ENCODE data around the gene NRBF2.
"Not testable (repeated sequence)": the region's sequence is repeated elsewhere in the genome, so short reads cannot be mapped to it uniquely, and the experiment has no call there.

NRBF2 gene

GRCh38 chr10:63133056-63133820, at the start of gene NRBF2:
TSS of gene NRBF2 (plus strand) at chr10:63133328. CDS start at chr10:63133471, 143 bp downstream.
- peak; percentile 97 for DNase-seq (ENCODE audit: low read depth)

GRCh38 chr10:63083406-63083805, 49.7 kb upstream of the NRBF2 start:
- DNase-seq (ENCODE audit: low read depth): not testable (repeated sequence)

- no peak for DNase-seq (ENCODE audit: low read depth)
These were observed 49.0 kb upstream of the NRBF2 start for GRCh38 chr10:63083904-63084689.

GRCh38 chr10:63084690-63085382, 48.3 kb upstream of the NRBF2 start:
- DNase-seq (ENCODE audit: low read depth): no peak

GRCh38 chr10:63093227-63093626, 39.9 kb upstream of the NRBF2 start:
- no peak for DNase-seq (ENCODE audit: low read depth)

GRCh38 chr10:63094405-63094804, 38.7 kb upstream of the NRBF2 start:
- no peak for DNase-seq (ENCODE audit: low read depth)

- DNase-seq (ENCODE audit: low read depth): no peak
These were observed 38.2 kb upstream of the NRBF2 start for GRCh38 chr10:63094881-63095280.

- DNase-seq (ENCODE audit: low read depth): no peak
These were observed 33.4 kb upstream of the NRBF2 start for GRCh38 chr10:63099734-63100133.

- not testable (repeated sequence) for DNase-seq (ENCODE audit: low read depth)
These were observed 32.0 kb upstream of the NRBF2 start for GRCh38 chr10:63101091-63101490.

GRCh38 chr10:63102279-63102883, 30.7 kb upstream of the NRBF2 start:
- DNase-seq (ENCODE audit: low read depth): not testable (repeated sequence)

- DNase-seq (ENCODE audit: low read depth): not testable (repeated sequence)
These were observed 29.9 kb upstream of the NRBF2 start for GRCh38 chr10:63103178-63103577.

GRCh38 chr10:63103971-63104409, 29.1 kb upstream of the NRBF2 start:
- DNase-seq (ENCODE audit: low read depth): no peak

- DNase-seq (ENCODE audit: low read depth): no peak
These were observed 27.7 kb upstream of the NRBF2 start for GRCh38 chr10:63105225-63106110.

- DNase-seq (ENCODE audit: low read depth): no peak
These were observed 26.9 kb upstream of the NRBF2 start for GRCh38 chr10:63106111-63106755.

GRCh38 chr10:63107943-63108437, 25.1 kb upstream of the NRBF2 start:
- DNase-seq (ENCODE audit: low read depth): no peak

- DNase-seq (ENCODE audit: low read depth): no peak
These were observed 22.2 kb upstream of the NRBF2 start for GRCh38 chr10:63110940-63111339.

- no peak for DNase-seq (ENCODE audit: low read depth)
These were observed 18.9 kb upstream of the NRBF2 start for GRCh38 chr10:63114031-63114814.

GRCh38 chr10:63115732-63116383, 17.3 kb upstream of the NRBF2 start:
- DNase-seq (ENCODE audit: low read depth): no peak

GRCh38 chr10:63116452-63117072, 16.6 kb upstream of the NRBF2 start:
- no peak for DNase-seq (ENCODE audit: low read depth)

Data from stimulated activated CD8-positive, alpha-beta memory T cell treated with anti-CD3 and anti-CD28 coated beads, Interleukin-12 subunit alpha, Interleukin-12 subunit beta, amount 100 ng/mL, for 4 hours (primary cell).